ENCODE measurements around the gene CCR5AS.

- TF ChIP-seq POLR2A (IDR thresholded peaks at IDR 0.05; ENCODE audit: low read length) (no peak), GATA1 (IDR thresholded peaks at IDR 0.05; ENCODE audit: low read depth, low read length) (no peak)
These were observed 71.3 kb downstream of the CCR5AS start for GRCh38 chr3:46335541-46335940.

All from erythroblast (primary cell).